ENCODE measurements around the gene MINDY4.

The MINDY4 gene

GRCh38 chr7:30836991-30837390 lies 65.8 kb downstream of the MINDY4 start:
- DNase-seq (ENCODE audit: low spot score): no peak

GRCh38 chr7:30837581-30837980 lies 66.4 kb downstream of the MINDY4 start:
- no peak for DNase-seq (ENCODE audit: low spot score)

- no peak for DNase-seq (ENCODE audit: low spot score)
Observed at GRCh38 chr7:30838008-30838407, 66.8 kb downstream of the MINDY4 start.

- no peak for DNase-seq (ENCODE audit: low spot score)
Observed at GRCh38 chr7:30840141-30841024, 69.2 kb downstream of the MINDY4 start.

GRCh38 chr7:30841025-30841735 lies 70.0 kb downstream of the MINDY4 start:
- DNase-seq (ENCODE audit: low spot score): no peak

GRCh38 chr7:30841801-30842541 lies 70.8 kb downstream of the MINDY4 start:
- DNase-seq (ENCODE audit: low spot score): no peak

GRCh38 chr7:30842542-30843451 lies 71.6 kb downstream of the MINDY4 start:
- no peak for DNase-seq (ENCODE audit: low spot score)

- no peak for DNase-seq (ENCODE audit: low spot score)
Observed at GRCh38 chr7:30843741-30844482, 72.7 kb downstream of the MINDY4 start.

- no peak for DNase-seq (ENCODE audit: low spot score)
Observed at GRCh38 chr7:30844483-30844874, 73.3 kb downstream of the MINDY4 start.

- DNase-seq (ENCODE audit: low spot score): no peak
Observed at GRCh38 chr7:30844916-30845315, 73.7 kb downstream of the MINDY4 start.

- no peak for DNase-seq (ENCODE audit: low spot score)
Observed at GRCh38 chr7:30845426-30846135, 74.4 kb downstream of the MINDY4 start.

GRCh38 chr7:30846378-30846777 lies 75.2 kb downstream of the MINDY4 start:
- no peak for DNase-seq (ENCODE audit: low spot score)

GRCh38 chr7:30848121-30848855 lies 77.1 kb downstream of the MINDY4 start:
- no peak for DNase-seq (ENCODE audit: low spot score)

GRCh38 chr7:30849565-30849964 lies 78.3 kb downstream of the MINDY4 start:
- DNase-seq (ENCODE audit: low spot score): no peak

- DNase-seq (ENCODE audit: low spot score): no peak
Observed at GRCh38 chr7:30850426-30850825, 79.2 kb downstream of the MINDY4 start.

- DNase-seq (ENCODE audit: low spot score): no peak
Observed at GRCh38 chr7:30851651-30852307, 80.6 kb downstream of the MINDY4 start.

- DNase-seq (ENCODE audit: low spot score): no peak
Observed at GRCh38 chr7:30852308-30852684, 81.1 kb downstream of the MINDY4 start.

- no peak for DNase-seq (ENCODE audit: low spot score)
Observed at GRCh38 chr7:30852744-30853288, 81.6 kb downstream of the MINDY4 start.

- DNase-seq (ENCODE audit: low spot score): no peak
Observed at GRCh38 chr7:30853576-30853975, 82.4 kb downstream of the MINDY4 start.
